H9 (cell line): ENCODE data around the gene C1orf122. TPM values are rescaled to one million over a fixed set of nuclear protein-coding genes. Genes with fewer than 3 reads are reported as not detected.

Experiments
- DNase-seq: peaks from one replicate; pipeline ENCODE4 v3.0.0-alpha.2; 2017
- H2AFZ ChIP-seq: one replicate; pipeline ENCODE4 v1.6.1; 2013; ENCODE audit warnings: mild to moderate bottlenecking, low read length, control low read depth, moderate library complexity
- H2AK5ac ChIP-seq: 2 replicates; pipeline ENCODE4 v1.6.1; 2013; ENCODE audit warnings: low read length, control low read depth, mixed read lengths; ENCODE audit not compliant: insufficient read length
- H2BK120ac ChIP-seq: one replicate; pipeline ENCODE4 v1.6.1; 2013; ENCODE audit warnings: low read depth, mild to moderate bottlenecking, low read length, control low read depth, inconsistent platforms; ENCODE audit not compliant: poor library complexity, severe bottlenecking
- H2BK12ac ChIP-seq: 2 replicates; pipeline ENCODE4 v1.6.1; 2013; ENCODE audit warnings: low read length, control low read depth, mixed read lengths, low read depth; ENCODE audit not compliant: insufficient read length
- H2BK15ac ChIP-seq: 2 replicates; pipeline ENCODE4 v1.6.1; 2013; ENCODE audit warnings: low read depth, low read length, control low read depth
- H2BK20ac ChIP-seq: one replicate; pipeline ENCODE4 v1.6.1; 2013; ENCODE audit warnings: low read depth, mild to moderate bottlenecking, low read length, control low read depth, inconsistent platforms; ENCODE audit not compliant: poor library complexity, severe bottlenecking
- H2BK5ac ChIP-seq: 2 replicates; pipeline ENCODE4 v1.6.1; 2013; ENCODE audit warnings: low read length, control low read depth, mixed read lengths; ENCODE audit not compliant: insufficient read length
- H3K14ac ChIP-seq: 2 replicates; pipeline ENCODE4 v1.6.1; 2013; ENCODE audit warnings: low read length, control low read depth; ENCODE audit not compliant: insufficient read depth
- H3K18ac ChIP-seq: 2 replicates; pipeline ENCODE4 v1.6.1; 2013; ENCODE audit warnings: low read depth, mild to moderate bottlenecking, mixed read lengths, low read length, control low read depth; ENCODE audit not compliant: insufficient read length
- H3K23ac ChIP-seq: 2 replicates; pipeline ENCODE4 v1.6.1; 2013; ENCODE audit warnings: low read length, control low read depth, mixed read lengths, low read depth; ENCODE audit not compliant: insufficient read length
- H3K23me2 ChIP-seq: 2 replicates; pipeline ENCODE4 v1.6.1; 2013; ENCODE audit warnings: low read depth, mild to moderate bottlenecking, mixed read lengths, low read length, control low read depth; ENCODE audit not compliant: insufficient read length, poor library complexity, severe bottlenecking
- H3K27ac ChIP-seq: 2 replicates; pipeline ENCODE4 v1.5.1; 2013; ENCODE audit warnings: low read length, control low read depth, mixed read lengths, low read depth; ENCODE audit not compliant: insufficient read length
- H3K27me3 ChIP-seq: 2 replicates; pipeline ENCODE4 v1.6.1; 2013; ENCODE audit warnings: low read length, control low read depth, inconsistent platforms; ENCODE audit not compliant: insufficient read depth
- H3K4ac ChIP-seq: 2 replicates; pipeline ENCODE4 v1.6.1; 2013; ENCODE audit warnings: low read depth, mild to moderate bottlenecking, control low read depth, inconsistent platforms, low read length, moderate library complexity
- H3K4me1 ChIP-seq: 2 replicates; pipeline ENCODE4 v1.6.1; 2013; ENCODE audit warnings: low read length, control low read depth, inconsistent platforms; ENCODE audit not compliant: insufficient read depth
- H3K4me2 ChIP-seq: 2 replicates; pipeline ENCODE4 v1.6.1; 2013; ENCODE audit warnings: low read length, control low read depth, mixed read lengths; ENCODE audit not compliant: insufficient read length, insufficient read depth
- H3K56ac ChIP-seq: 2 replicates; pipeline ENCODE4 v1.6.1; 2013; ENCODE audit warnings: low read depth, mild to moderate bottlenecking, mixed read lengths, low read length, control low read depth; ENCODE audit not compliant: insufficient read length
- H3K79me1 ChIP-seq: 2 replicates; pipeline ENCODE4 v1.6.1; 2013; ENCODE audit warnings: low read depth, mild to moderate bottlenecking, moderate library complexity, low read length, control low read depth, inconsistent platforms; ENCODE audit not compliant: insufficient read depth, poor library complexity, severe bottlenecking
- H3K79me2 ChIP-seq: 2 replicates; pipeline ENCODE4 v1.6.1; 2013; ENCODE audit warnings: low read length, control low read depth, inconsistent platforms; ENCODE audit not compliant: insufficient read depth
- H3K9ac ChIP-seq: 2 replicates; pipeline ENCODE4 v1.6.1; 2013; ENCODE audit warnings: low read length, control low read depth, mixed read lengths; ENCODE audit not compliant: insufficient read length; ENCODE audit errors: extremely low read depth
- H3K9me3 ChIP-seq: one replicate; pipeline ENCODE4 v1.6.1; 2013; ENCODE audit warnings: low read depth, low read length, inconsistent platforms; ENCODE audit not compliant: control insufficient read depth
- H3T11ph ChIP-seq: one replicate; pipeline ENCODE4 v1.6.1; 2013; ENCODE audit warnings: mild to moderate bottlenecking, low read length, control low read depth, inconsistent platforms
- H4K20me1 ChIP-seq: one replicate; pipeline ENCODE4 v1.6.1; 2013; ENCODE audit not compliant: control insufficient read depth, insufficient read length, insufficient read depth
- H4K5ac ChIP-seq: 2 replicates; pipeline ENCODE4 v1.6.1; 2013; ENCODE audit warnings: low read depth, mild to moderate bottlenecking, mixed read lengths, low read length, control low read depth; ENCODE audit not compliant: insufficient read length
- H4K8ac ChIP-seq: replicated peaks from 2 replicates; pipeline ENCODE4 v1.6.1; 2013; ENCODE audit warnings: low read length, control low read depth, mixed read lengths, low read depth; ENCODE audit not compliant: insufficient read length
- H4K91ac ChIP-seq: 2 replicates; pipeline ENCODE4 v1.6.1; 2013; ENCODE audit warnings: low read depth, mild to moderate bottlenecking, moderate library complexity, mixed read lengths, low read length, control low read depth; ENCODE audit not compliant: insufficient read length
- H3K27ac Mint-ChIP-seq, 3 experiments: 2 replicates in 2 of 3; 3 replicates in 1 of 3; pipeline ENCODE4 v1.8.0; 2020 to 2021; ENCODE audit warnings: mixed read lengths in 3 of 3, mild to moderate bottlenecking in 1 of 3, moderate library complexity in 1 of 3
- H3K27me3 Mint-ChIP-seq: 2 replicates; pipeline ENCODE4 v1.8.0; 2021; ENCODE audit warnings: low read depth, mild to moderate bottlenecking, moderate library complexity, mixed read lengths
- H3K36me3 Mint-ChIP-seq, 3 experiments: 2 replicates in 2 of 3; 3 replicates in 1 of 3; pipeline ENCODE4 v1.8.0; 2020 to 2021; ENCODE audit warnings: low read depth in 3 of 3, mixed read lengths in 3 of 3; ENCODE audit not compliant: insufficient read depth in 1 of 3
- H3K4me1 Mint-ChIP-seq, 2 experiments: 2 replicates each; pipeline ENCODE4 v1.8.0; 2020; ENCODE audit warnings: mixed read lengths in 2 of 2
- H3K4me3 Mint-ChIP-seq, 2 experiments: 2 replicates in 1 of 2; 3 replicates in 1 of 2; pipeline ENCODE4 v1.8.0; 2020 to 2021; ENCODE audit warnings: mild to moderate bottlenecking in 2 of 2, mixed read lengths in 2 of 2, moderate library complexity in 1 of 2
- H3K9me3 Mint-ChIP-seq, 2 experiments: 2 replicates in 1 of 2; 3 replicates in 1 of 2; pipeline ENCODE4 v1.8.0; 2020; ENCODE audit warnings: mild to moderate bottlenecking in 2 of 2, mixed read lengths in 2 of 2, moderate library complexity in 1 of 2
- CTCF ChIP-seq: fragments of 200-600 bp; sonication (generic); conservative IDR thresholded peaks from 3 replicates; pipeline ENCODE4 v1.8.0; 2021; ENCODE audit warnings: antibody characterized with exemption, mild to moderate bottlenecking
- WGBS: extraction: QIAGEN DNeasy Blood & Tissue Kit; methylation state at CpG from one replicate; pipeline ENCODE4 v1.1.7; 2013; ENCODE audit warnings: missing lambda C conversion rate, low lambda C conversion rate, mixed read lengths; ENCODE audit not compliant: insufficient read length; ENCODE audit errors: extremely low coverage; 5-methylcytosine and 5-hydroxymethylcytosine counted together
- total RNA-seq: library from RNA; stranded (reverse); gene quantifications from 2 replicates; pipeline ENCODE4 v1.2.1, GENCODE V29; 2021

The C1orf122 gene
- total RNA-seq, 1 experiment from 2014 or later, result 59.3 TPM

GRCh38 chr1:37825506-37825905 lies 17.9 kb downstream of the C1orf122 start:
- no peak overlapping the region for H2BK12ac ChIP-seq
- H3K4me3 Mint-ChIP-seq, result no peak overlapping the region
- H3K23me2 ChIP-seq, result no peaks in the 10 kb centered on the region
- TF ChIP-seq CTCF, result no peak
- no peak overlapping the region for H3K27ac Mint-ChIP-seq
- H3K36me3 Mint-ChIP-seq, result peaks cover 9 to 45% (median 27%) of the 10 kb centered on the region in 3 experiments; a peak in 6 of 7 replicates
- H3K4me2 ChIP-seq, result no peak overlapping the region
- no peaks in the 10 kb centered on the region for H3K79me1 ChIP-seq
- H3K4me1 Mint-ChIP-seq, result no peaks in the 10 kb centered on the region
- H3K23ac ChIP-seq, result no peak overlapping the region
- WGBS, result no CpG with 5 or more reads among the region's 2 CpGs
- H3K56ac ChIP-seq, result no peak overlapping the region
- H2AFZ ChIP-seq, result no peak overlapping the region
- no peaks in the 10 kb centered on the region for H3K27me3 Mint-ChIP-seq
- no peak overlapping the region for H2AK5ac ChIP-seq
- H3K18ac ChIP-seq, result no peak overlapping the region
- no peaks in the 10 kb centered on the region for H3K79me2 ChIP-seq
- no peaks in the 10 kb centered on the region for H3K27me3 ChIP-seq
- no peak overlapping the region for H2BK5ac ChIP-seq
- no peaks in the 10 kb centered on the region for H3K4me1 ChIP-seq
- H3K27ac ChIP-seq, result no peak overlapping the region
- DNase-seq, result no peak
- no peak overlapping the region for H3K14ac ChIP-seq
- H4K8ac ChIP-seq, result no peak overlapping the region
- no peak overlapping the region for H4K91ac ChIP-seq
- no peak overlapping the region for H4K5ac ChIP-seq
- H3K4ac ChIP-seq, result no peak overlapping the region
- no peaks in the 10 kb centered on the region for H3K9me3 ChIP-seq
- no peak overlapping the region for H2BK15ac ChIP-seq
- H2BK120ac ChIP-seq, result no peak overlapping the region
- no peak overlapping the region for H3T11ph ChIP-seq
- no peak overlapping the region for H2BK20ac ChIP-seq
- no peak overlapping the region for H3K9ac ChIP-seq
- no peaks in the 10 kb centered on the region for H4K20me1 ChIP-seq
- H3K9me3 Mint-ChIP-seq, result no peaks in the 10 kb centered on the region
